ENCODE data around the gene MEI4. TPM values are rescaled to one million over a fixed set of nuclear protein-coding genes. Genes with fewer than 3 reads are reported as not detected.

MEI4 gene
- total and polyA plus RNA-seq, 2 of the 4 experiments (the other 2 are of a cell fraction): not detected

GRCh38 chr6:77965449-77965848, 312.6 kb downstream of the MEI4 start:
- Histone ChIP-seq H3K23ac (ENCODE audit: low read depth, low read length) (no peak overlapping the region), H3K4me3 (ENCODE audit: insufficient read depth, low read depth, low read length) (no peak overlapping the region), H2BK20ac (ENCODE audit: low read depth, low read length) (no peak overlapping the region), H3K9me3 (ENCODE audit: control insufficient read depth, insufficient read depth, low read length) (peaks cover 9% of the 10 kb centered on the region), H2BK5ac (ENCODE audit: low read depth, low read length, poor library complexity, severe bottlenecking) (no peak overlapping the region), H2AFZ (replicated peaks; ENCODE audit: low read length, poor library complexity) (no peak overlapping the region), H3K18ac (ENCODE audit: low read depth, low read length) (no peak overlapping the region), H3K27ac (ENCODE audit: insufficient read depth, low read length) (no peak overlapping the region), H3K14ac (replicated peaks; ENCODE audit: low read depth, low read length) (no peak overlapping the region), H3K56ac (ENCODE audit: extremely low read depth, insufficient read depth, low read length) (no peak overlapping the region), H3K4me1 (ENCODE audit: control insufficient read depth, insufficient read depth, low read length) (no peaks in the 10 kb centered on the region), H3K36me3 (ENCODE audit: control insufficient read depth, insufficient read depth, low read length) (no peaks in the 10 kb centered on the region), H4K5ac (ENCODE audit: low read depth, low read length) (no peak overlapping the region), H3K27me3 (ENCODE audit: control insufficient read depth, insufficient read depth, low read length) (no peaks in the 10 kb centered on the region), H3K4me2 (ENCODE audit: low read depth, low read length) (no peak overlapping the region), H2AK5ac (ENCODE audit: low read depth, low read length) (no peak overlapping the region), H3K79me1 (ENCODE audit: low read depth in 1 of 2, low read length in 2 of 2) (no peaks in the 10 kb centered on the region), H2BK15ac (ENCODE audit: low read depth, low read length) (no peak overlapping the region), H3K9me1 (ENCODE audit: insufficient read depth, low read length) (no peaks in the 10 kb centered on the region), H2BK120ac (ENCODE audit: low read depth, low read length) (no peak overlapping the region), H3K4ac (ENCODE audit: low read depth, low read length) (no peak overlapping the region), H2AK9ac (replicated peaks; ENCODE audit: low read depth, low read length, poor library complexity) (no peak overlapping the region), H4K8ac (ENCODE audit: low read depth in 2 of 2, low read length in 2 of 2) (no peak overlapping the region), H4K91ac (ENCODE audit: insufficient read depth, low read depth, low read length) (no peak overlapping the region), H3K9ac (ENCODE audit: low read depth, low read length) (no peak overlapping the region), H4K20me1 (ENCODE audit: insufficient read depth, low read length) (no peaks in the 10 kb centered on the region)
- intact Hi-C loops (cut with micrococcal nuclease) (no loop called here), dilution Hi-C loops (cut with HindIII; ENCODE audit: low sequenced_read_pairs, unreplicated experiment) (no loop called here), in situ Hi-C loops (cut with MboI; ENCODE audit: low sequenced_read_pairs) (no loop called here)
- no TSS peak for BruUV-seq (replicated peaks)
- no peak for ATAC-seq (ENCODE audit: low read depth)
- WGBS, 2 experiments (ENCODE audit: extremely low coverage in 2 of 2, insufficient read length in 1 of 2): no CpG with 5 or more reads among the region's 1 CpG
- TF ChIP-seq RCOR1 (IDR thresholded peaks at IDR 0.05; ENCODE audit: insufficient replicate concordance, low read length): no peak
- TF ChIP-seq RFX5 (IDR thresholded peaks at IDR 0.05; ENCODE audit: low read depth, low read length): no peak
- no peak for TF ChIP-seq BHLHE40 (IDR thresholded peaks at IDR 0.05; ENCODE audit: low read depth, low read length)
- TF ChIP-seq FOS (IDR thresholded peaks at IDR 0.05; ENCODE audit: low read depth, low read length): no peak
- TF ChIP-seq MAFK (IDR thresholded peaks at IDR 0.05; ENCODE audit: low read depth, low read length): no peak
- TF ChIP-seq RAD21 (IDR thresholded peaks at IDR 0.05; ENCODE audit: low read length): no peak
- no peak for TF ChIP-seq ELK1 (IDR thresholded peaks at IDR 0.05; ENCODE audit: borderline replicate concordance, low read depth, low read length)
- TF ChIP-seq CTCF (conservative IDR thresholded peaks at IDR 0.05; ENCODE audit: low read depth, low read length): no peak
- no peak for TF ChIP-seq CEBPB (IDR thresholded peaks at IDR 0.05; ENCODE audit: low read depth, low read length)
- no peak for TF ChIP-seq MAZ (IDR thresholded peaks at IDR 0.05; ENCODE audit: borderline replicate concordance, low read depth, low read length)
- TF ChIP-seq NFE2L2 (IDR thresholded peaks at IDR 0.05; ENCODE audit: low read depth, low read length): no peak
- TF ChIP-seq POLR2A (IDR thresholded peaks at IDR 0.05; ENCODE audit: low read depth, low read length): no peak
- no peak for TF ChIP-seq CHD1 (IDR thresholded peaks at IDR 0.05; ENCODE audit: low read depth, low read length)
- no peak for TF ChIP-seq MXI1 (IDR thresholded peaks at IDR 0.05; ENCODE audit: borderline replicate concordance, low read depth, low read length)
- TF ChIP-seq USF2 (IDR thresholded peaks at IDR 0.05; ENCODE audit: low read depth, low read length): no peak
- no peak for TF ChIP-seq SMC3 (IDR thresholded peaks at IDR 0.05; ENCODE audit: low read depth, low read length)
- ChIA-PET CTCF (no interaction called here), POLR2A (ENCODE audit: unreplicated experiment) (no interaction called here)
- DNase-seq: no peak
